Subcutaneous abdominal adipose tissue (tissue), 5 donors: ENCODE results near the gene SRC.
A peak's percentile ranks its signal among the peaks of the same experiment; 100 is the strongest.

Experiments
- H3K27ac ChIP-seq: one replicate; pipeline ENCODE4 v1.7.0; 2013; ENCODE audit warnings: low read depth, mild to moderate bottlenecking, inconsistent platforms, low read length, moderate library complexity
- H3K27me3 ChIP-seq, 5 donors: one replicate each; pipeline ENCODE4 v1.7.0; 2013; ENCODE audit warnings: low read length in 5 of 5, inconsistent platforms in 1 of 5; ENCODE audit not compliant: control insufficient read depth in 5 of 5, insufficient read depth in 4 of 5
- H3K36me3 ChIP-seq, 5 donors: one replicate each; pipeline ENCODE4 v1.7.0; 2013; ENCODE audit warnings: low read length in 5 of 5; ENCODE audit not compliant: control insufficient read depth in 5 of 5, insufficient read depth in 5 of 5
- H3K4me1 ChIP-seq, 5 donors: one replicate each; pipeline ENCODE4 v1.7.0; 2013; ENCODE audit warnings: low read length in 5 of 5, mild to moderate bottlenecking in 3 of 5, moderate library complexity in 1 of 5; ENCODE audit not compliant: control insufficient read depth in 5 of 5, insufficient read depth in 5 of 5
- H3K4me3 ChIP-seq, 5 donors: one replicate each; pipeline ENCODE4 v1.7.0; 2013; ENCODE audit warnings: low read length in 5 of 5, low read depth in 1 of 5
- H3K9ac ChIP-seq, 5 donors: one replicate each; pipeline ENCODE4 v1.7.0; 2013; ENCODE audit warnings: low read length in 5 of 5, mild to moderate bottlenecking in 4 of 5, moderate library complexity in 3 of 5
- H3K9me3 ChIP-seq, 5 donors: one replicate each; pipeline ENCODE4 v1.7.0; 2013; ENCODE audit warnings: low read length in 5 of 5; ENCODE audit not compliant: control insufficient read depth in 5 of 5
- donor health status: healthy.
- donor health status: healthy.
- donor health status: healthy.
- donor health status: healthy.
- donor health status: healthy.

Gene SRC

GRCh38 chr20:37387519-37388269 lies 41.8 kb downstream of the SRC start:
- no peak overlapping the region for H3K4me3 ChIP-seq
- peaks cover 4 to 40% (median 21%) of the 10 kb centered on the region in 5 donors for H3K4me1 ChIP-seq
- no peak overlapping the region for H3K9ac ChIP-seq
- no peak overlapping the region for H3K27ac ChIP-seq
- no peaks in the 10 kb centered on the region for H3K27me3 ChIP-seq
- peaks cover 0 to 14% (median 11%) of the 10 kb centered on the region in 5 donors for H3K36me3 ChIP-seq
- H3K9me3 ChIP-seq = no peaks in the 10 kb centered on the region

- peaks cover 0 to 17% (median 14%) of the 10 kb centered on the region in 5 donors for H3K36me3 ChIP-seq
- no peak overlapping the region for H3K9ac ChIP-seq
- H3K4me1 ChIP-seq = peaks cover 2 to 41% (median 21%) of the 10 kb centered on the region in 5 donors
- no peaks in the 10 kb centered on the region for H3K9me3 ChIP-seq
- H3K27ac ChIP-seq = no peak overlapping the region
- no peaks in the 10 kb centered on the region for H3K27me3 ChIP-seq
- H3K4me3 ChIP-seq = no peak overlapping the region
These were observed 42.9 kb downstream of the SRC start for GRCh38 chr20:37388831-37389230.

GRCh38 chr20:37389241-37389747 lies 43.4 kb downstream of the SRC start:
- peaks cover 2 to 40% (median 17%) of the 10 kb centered on the region in 5 donors for H3K4me1 ChIP-seq
- H3K9ac ChIP-seq = no peak overlapping the region
- H3K27me3 ChIP-seq = no peaks in the 10 kb centered on the region
- H3K27ac ChIP-seq = no peak overlapping the region
- peaks cover 0 to 21% (median 15%) of the 10 kb centered on the region in 5 donors for H3K36me3 ChIP-seq
- H3K4me3 ChIP-seq = no peak overlapping the region
- H3K9me3 ChIP-seq = no peaks in the 10 kb centered on the region

GRCh38 chr20:37389844-37390275 lies 43.9 kb downstream of the SRC start:
- H3K4me1 ChIP-seq = peaks cover 4 to 41% (median 15%) of the 10 kb centered on the region in 5 donors
- no peak overlapping the region for H3K27ac ChIP-seq
- peaks cover 0 to 21% (median 18%) of the 10 kb centered on the region in 5 donors for H3K36me3 ChIP-seq
- H3K27me3 ChIP-seq = peaks cover 0 to 2% (median 0%) of the 10 kb centered on the region in 5 donors
- no peak overlapping the region for H3K4me3 ChIP-seq
- no peaks in the 10 kb centered on the region for H3K9me3 ChIP-seq
- H3K9ac ChIP-seq = no peak overlapping the region

GRCh38 chr20:37390503-37390890 lies 44.6 kb downstream of the SRC start:
- H3K9ac ChIP-seq = peak overlapping the region in 1 of 5 donors; percentile 11
- H3K9me3 ChIP-seq = no peaks in the 10 kb centered on the region
- H3K27ac ChIP-seq = no peak overlapping the region
- H3K4me1 ChIP-seq = peaks cover 7 to 44% (median 19%) of the 10 kb centered on the region in 5 donors
- peaks cover 0 to 3% (median 0%) of the 10 kb centered on the region in 5 donors for H3K27me3 ChIP-seq
- H3K4me3 ChIP-seq = no peak overlapping the region
- H3K36me3 ChIP-seq = peaks cover 0 to 21% (median 18%) of the 10 kb centered on the region in 5 donors

- H3K27ac ChIP-seq = no peak overlapping the region
- H3K4me1 ChIP-seq = peaks cover 7 to 49% (median 24%) of the 10 kb centered on the region in 5 donors
- H3K36me3 ChIP-seq = peaks cover 0 to 21% (median 17%) of the 10 kb centered on the region in 5 donors
- no peak overlapping the region for H3K4me3 ChIP-seq
- peaks cover 0 to 3% (median 0%) of the 10 kb centered on the region in 5 donors for H3K27me3 ChIP-seq
- peak overlapping the region in 2 of 5 donors; percentile 11 to 32 for H3K9ac ChIP-seq
- no peaks in the 10 kb centered on the region for H3K9me3 ChIP-seq
These were observed 45.1 kb downstream of the SRC start for GRCh38 chr20:37390891-37391525.

- peaks cover 0 to 3% (median 0%) of the 10 kb centered on the region in 5 donors for H3K27me3 ChIP-seq
- H3K4me3 ChIP-seq = no peak overlapping the region
- H3K27ac ChIP-seq = no peak overlapping the region
- H3K9ac ChIP-seq = no peak overlapping the region
- peaks cover 0 to 21% (median 9%) of the 10 kb centered on the region in 5 donors for H3K36me3 ChIP-seq
- peaks cover 7 to 58% (median 38%) of the 10 kb centered on the region in 5 donors for H3K4me1 ChIP-seq
- no peaks in the 10 kb centered on the region for H3K9me3 ChIP-seq
These were observed 46.7 kb downstream of the SRC start for GRCh38 chr20:37392441-37393195.

- peaks cover 0 to 27% (median 12%) of the 10 kb centered on the region in 5 donors for H3K36me3 ChIP-seq
- H3K27ac ChIP-seq = no peak overlapping the region
- peak overlapping the region in 1 of 5 donors; percentile 24 for H3K9ac ChIP-seq
- no peaks in the 10 kb centered on the region for H3K9me3 ChIP-seq
- H3K4me3 ChIP-seq = no peak overlapping the region
- peaks cover 7 to 65% (median 45%) of the 10 kb centered on the region in 5 donors for H3K4me1 ChIP-seq
- H3K27me3 ChIP-seq = peaks cover 0 to 3% (median 0%) of the 10 kb centered on the region in 5 donors
These were observed 47.4 kb downstream of the SRC start for GRCh38 chr20:37393196-37393862.

GRCh38 chr20:37393863-37394542 lies 48.1 kb downstream of the SRC start:
- no peak overlapping the region for H3K27ac ChIP-seq
- peaks cover 0 to 3% (median 0%) of the 10 kb centered on the region in 5 donors for H3K27me3 ChIP-seq
- peaks cover 0 to 30% (median 15%) of the 10 kb centered on the region in 5 donors for H3K36me3 ChIP-seq
- H3K4me1 ChIP-seq = peaks cover 7 to 72% (median 45%) of the 10 kb centered on the region in 5 donors
- H3K4me3 ChIP-seq = no peak overlapping the region
- no peaks in the 10 kb centered on the region for H3K9me3 ChIP-seq
- H3K9ac ChIP-seq = peak overlapping the region in 1 of 5 donors; percentile 17
